ENCODE measurements around the gene CDC42BPA. TPM values are rescaled to one million over a fixed set of nuclear protein-coding genes. Genes with fewer than 3 reads are reported as not detected.
"Not testable (repeated sequence)": the region's sequence is repeated elsewhere in the genome, so short reads cannot be mapped to it uniquely, and the experiment has no call there.

CDC42BPA gene
- total RNA-seq, 1 donor from 2014 or later: 75.0 TPM

DNA sequence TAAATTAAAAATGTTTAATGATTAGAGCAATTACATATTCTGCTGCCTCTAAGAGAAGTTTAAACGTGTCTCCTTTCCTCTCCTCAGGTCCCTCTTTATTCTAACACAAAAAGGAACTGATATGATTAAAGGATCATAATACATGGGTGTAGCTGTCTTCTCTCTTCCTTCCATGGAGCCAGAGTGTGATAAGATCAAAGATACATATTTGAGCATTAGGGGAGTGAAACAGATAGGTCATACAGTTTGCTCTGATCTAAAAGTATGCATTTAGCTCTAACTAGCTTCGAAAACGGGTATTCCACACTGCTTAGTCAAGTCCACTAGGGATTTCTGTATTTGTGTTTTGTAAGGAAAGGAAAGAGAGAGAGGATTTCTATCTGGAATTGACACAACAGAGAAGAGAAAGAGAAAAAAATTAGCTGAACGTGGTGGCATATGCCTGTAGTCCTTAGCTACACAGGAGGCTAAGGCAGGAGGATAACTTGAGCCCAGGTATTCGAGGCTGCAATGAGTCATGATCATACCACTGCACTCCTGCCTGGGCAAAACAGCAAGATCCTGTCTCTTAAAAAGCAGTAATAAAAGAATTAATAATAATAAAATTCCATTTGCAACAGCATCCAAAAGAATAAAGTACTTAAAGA lies 63.1 kb downstream of the CDC42BPA start:
- no peak for DNase-seq

DNA sequence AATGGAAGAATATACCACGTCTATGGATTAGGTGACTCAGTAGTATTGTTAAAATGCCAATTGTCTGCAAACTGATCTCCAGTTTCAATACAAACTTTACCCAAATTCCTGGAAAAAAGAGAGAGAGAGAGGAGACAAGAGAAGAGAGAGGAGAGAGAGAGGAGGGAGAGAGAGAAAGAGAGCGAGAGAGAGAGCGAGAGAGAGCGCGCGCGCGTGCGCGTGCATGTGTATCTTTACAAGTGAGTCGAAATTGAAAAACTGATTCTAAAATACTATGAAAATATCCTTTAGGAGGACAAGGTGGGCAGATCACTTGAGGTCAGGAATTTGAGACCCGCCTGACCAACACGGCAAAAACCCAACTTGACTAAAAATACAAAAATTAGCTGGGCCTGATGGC lies 65.2 kb downstream of the CDC42BPA start:
- DNase-seq: no peak

DNA sequence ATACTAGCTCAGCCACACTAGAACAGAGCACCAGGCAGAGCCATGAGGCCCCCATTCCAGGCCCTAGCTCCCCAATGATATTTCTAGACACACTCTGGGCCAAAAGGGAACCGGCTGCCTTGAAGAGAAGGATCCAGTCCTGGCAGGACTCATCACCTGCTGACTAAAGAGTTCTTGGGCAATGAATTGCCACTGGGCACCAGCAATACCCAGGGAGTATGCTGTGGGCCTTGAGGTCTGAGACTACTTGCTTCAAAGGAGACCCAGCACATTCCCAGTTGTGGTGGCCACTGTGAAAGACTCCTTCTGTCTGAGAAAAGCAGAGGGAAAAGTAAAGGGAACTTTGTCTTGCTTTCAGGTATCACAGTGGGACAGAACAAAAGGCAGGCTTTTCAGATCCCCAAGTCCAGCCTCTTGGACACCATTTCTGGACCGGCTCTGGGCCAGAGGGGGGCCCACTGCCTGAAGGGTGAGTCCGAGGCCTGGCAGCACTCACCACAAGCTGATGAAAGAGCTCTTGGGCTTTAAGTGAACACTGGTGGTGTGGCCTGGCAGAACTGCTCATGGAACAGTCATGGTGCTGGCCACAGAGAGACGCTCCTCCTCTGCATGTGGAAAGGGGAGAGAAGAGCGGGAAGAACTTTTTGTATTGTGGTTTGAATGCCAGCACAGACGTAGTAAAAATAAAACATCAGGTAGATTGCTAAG lies 72.5 kb downstream of the CDC42BPA start:
- DNase-seq: no peak

DNA sequence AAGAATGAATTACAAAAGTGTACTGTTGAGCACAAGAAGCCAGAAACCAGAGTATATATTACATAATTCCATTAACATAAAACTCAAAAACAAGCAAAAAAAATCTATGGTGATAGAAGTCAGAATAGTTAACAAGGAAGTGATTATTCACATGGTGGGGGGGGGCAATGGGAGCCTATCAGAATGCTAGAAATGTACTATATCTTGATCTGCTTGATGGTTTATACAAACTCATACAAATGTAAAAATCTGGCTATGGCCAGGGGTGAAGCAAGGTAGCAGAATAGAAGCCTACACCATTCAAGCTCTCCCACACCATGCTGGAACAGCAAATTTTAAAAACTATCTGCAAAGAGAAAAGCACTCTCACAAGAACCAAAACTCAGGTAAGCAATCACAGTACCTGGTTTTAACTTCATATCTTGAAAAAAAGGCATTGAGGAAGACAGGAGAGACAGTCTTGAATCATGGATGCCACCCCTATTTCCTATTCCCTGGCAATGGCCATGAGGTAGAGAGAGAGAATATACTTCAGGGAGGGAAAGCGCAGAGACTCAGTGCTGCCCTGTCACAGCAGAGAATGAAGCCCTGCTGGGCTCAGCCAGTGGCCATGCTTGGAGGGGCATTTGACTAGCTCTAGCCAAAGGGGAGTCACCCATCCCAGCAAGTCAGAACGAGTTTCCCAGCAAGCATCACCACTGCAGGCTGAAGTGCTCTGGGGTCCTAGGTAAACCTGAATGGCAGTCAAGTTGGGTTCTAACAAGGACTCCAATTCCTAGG lies 73.8 kb downstream of the CDC42BPA start:
- DNase-seq: no peak

DNA sequence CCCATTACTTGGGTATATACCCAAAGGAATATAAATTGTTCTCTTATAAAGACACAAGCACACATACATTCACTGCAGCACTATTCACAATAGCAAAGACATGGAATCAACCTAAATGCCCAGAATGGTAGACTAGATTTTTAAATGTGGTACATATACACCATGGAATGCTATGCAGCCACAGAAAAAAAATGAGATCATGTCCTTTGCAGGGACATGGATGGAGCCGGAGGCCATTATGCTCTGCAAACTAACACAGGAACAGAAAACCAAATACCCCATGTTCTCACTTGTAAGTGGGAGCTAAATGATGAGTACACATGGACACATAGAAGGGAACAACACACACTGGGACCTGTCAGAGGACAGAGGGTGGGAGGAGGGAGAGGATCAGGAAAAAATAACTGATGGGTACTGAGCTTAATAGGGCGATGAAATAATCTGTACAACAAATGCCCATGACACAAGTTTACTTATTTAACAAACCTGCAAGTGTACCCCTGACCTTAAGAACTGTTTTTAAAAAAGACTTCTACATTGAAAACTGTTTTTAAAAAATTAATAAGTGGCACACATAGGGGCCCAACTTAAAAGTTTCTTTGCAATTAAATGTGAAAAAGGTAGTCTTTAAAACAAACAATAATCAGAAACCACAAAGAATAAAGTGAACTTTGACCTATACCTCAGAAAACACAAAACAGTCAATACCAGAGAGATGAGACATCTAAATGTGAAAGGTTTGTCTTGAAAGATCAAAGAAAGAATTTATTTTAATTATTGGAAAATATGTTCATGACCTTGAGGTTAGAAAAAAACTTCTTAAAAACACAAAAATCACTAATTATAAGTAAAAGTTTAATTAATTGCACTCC lies 75.2 kb downstream of the CDC42BPA start:
- no peak for DNase-seq

- DNase-seq: no peak
Measured at GRCh38 chr1:227240983-227241382, 77.3 kb downstream of the CDC42BPA start.

GRCh38 chr1:227234998-227235405 lies 83.3 kb downstream of the CDC42BPA start:
- peak; percentile 39 for DNase-seq

DNA sequence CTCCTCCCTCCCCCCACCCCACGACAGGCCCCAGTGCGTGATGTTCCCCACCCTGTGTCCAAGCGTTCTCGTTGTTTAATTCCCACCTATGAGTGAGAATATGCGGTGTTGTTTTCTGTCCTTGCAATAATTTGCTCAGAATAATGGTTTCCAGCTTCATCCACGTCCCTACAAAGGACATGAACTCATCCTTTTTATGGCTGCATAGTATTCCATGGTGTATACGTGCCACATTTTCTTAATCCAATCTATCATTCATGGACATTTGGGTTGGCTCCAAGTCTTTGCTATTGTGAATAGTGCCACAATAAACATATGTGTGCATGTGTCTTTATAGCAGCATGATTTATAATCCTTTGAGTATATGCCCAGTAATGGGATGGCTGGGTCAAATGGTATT lies 87.2 kb downstream of the CDC42BPA start:
- not testable (repeated sequence) for DNase-seq

- no peak for DNase-seq
Measured at GRCh38 chr1:227228201-227228600, 90.1 kb downstream of the CDC42BPA start.

DNA sequence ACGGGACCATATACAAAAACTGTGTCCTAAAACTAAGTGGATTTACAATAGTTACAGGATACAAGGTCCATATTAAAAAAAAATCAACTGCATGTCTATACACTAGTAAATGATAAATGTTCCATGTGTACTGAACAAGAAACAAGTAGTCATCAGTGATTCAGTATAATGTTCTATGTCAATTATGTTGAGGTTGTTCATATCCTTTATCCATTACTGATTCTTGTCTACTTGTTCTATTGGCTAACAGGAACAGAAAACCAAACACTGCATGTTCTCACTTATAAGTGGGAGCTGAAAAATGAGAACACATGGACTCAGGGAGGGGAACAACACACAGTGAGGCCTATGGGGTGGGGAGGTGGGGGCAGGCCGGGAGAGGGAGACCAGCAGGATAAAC lies 90.5 kb downstream of the CDC42BPA start:
- no peak for DNase-seq

DNA sequence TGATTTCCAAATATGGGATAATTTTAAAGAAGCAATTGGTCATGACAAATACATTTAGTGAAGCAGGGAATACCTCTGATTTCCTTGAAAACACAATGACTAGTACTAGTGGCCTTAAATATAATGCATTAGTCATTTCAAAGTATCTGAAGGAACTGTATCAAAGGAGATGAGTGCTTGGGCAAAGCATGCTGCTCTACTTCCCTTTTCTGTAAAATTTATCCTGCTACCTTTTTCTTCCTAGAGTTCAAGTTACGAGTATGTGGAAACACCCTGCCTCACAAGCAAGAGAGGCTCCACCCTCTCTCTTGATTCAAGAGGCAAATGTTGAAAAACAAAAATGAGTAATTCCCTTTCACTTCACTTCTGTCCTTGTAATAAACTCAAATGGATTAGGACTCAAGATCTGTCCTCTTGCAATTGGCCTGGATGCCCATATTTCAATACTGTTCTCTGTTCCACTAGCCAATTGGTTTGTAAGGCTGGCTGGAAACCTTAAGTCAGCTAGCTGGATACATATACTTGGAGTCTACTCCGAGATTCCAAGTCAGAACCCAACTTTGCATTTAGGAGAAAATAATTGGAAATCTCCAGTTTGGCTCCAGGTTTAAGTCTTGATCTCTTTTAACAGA lies 92.5 kb downstream of the CDC42BPA start:
- no peak for DNase-seq

GRCh38 chr1:227223171-227223806 lies 95.0 kb downstream of the CDC42BPA start:
- DNase-seq: no peak

- no peak for DNase-seq
Measured at GRCh38 chr1:227219715-227220292, 98.5 kb downstream of the CDC42BPA start.

- no peak for DNase-seq
Measured at GRCh38 chr1:227218870-227219573, 99.3 kb downstream of the CDC42BPA start.

DNA sequence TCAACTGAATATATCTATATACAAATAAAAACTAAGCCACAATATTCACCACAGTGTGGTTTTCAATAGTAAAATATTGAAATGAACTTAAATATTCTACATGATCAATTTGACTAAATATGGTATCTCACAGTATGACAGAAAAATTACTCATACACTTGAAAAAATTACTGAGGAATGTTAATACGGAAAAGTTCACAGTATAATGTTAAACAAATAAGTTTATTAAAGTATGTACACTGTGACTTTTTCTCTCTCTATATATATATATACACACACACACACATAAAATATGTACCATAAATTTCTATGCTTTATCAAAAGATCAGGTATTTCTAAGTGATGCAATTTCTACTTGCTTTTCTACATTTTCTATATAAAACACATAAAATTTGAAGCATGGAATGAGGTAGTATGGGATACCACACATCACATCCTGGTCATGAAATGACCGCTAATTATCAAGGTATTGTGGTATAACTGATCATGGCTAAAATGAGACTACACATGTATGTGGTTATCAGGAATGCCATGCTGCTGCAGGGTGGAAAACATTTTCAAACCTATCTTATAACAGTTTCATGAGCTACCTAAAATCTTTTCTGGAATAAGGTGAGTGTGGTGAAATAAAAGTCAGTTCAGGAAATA lies 102.3 kb downstream of the CDC42BPA start:
- no peak for DNase-seq

DNA sequence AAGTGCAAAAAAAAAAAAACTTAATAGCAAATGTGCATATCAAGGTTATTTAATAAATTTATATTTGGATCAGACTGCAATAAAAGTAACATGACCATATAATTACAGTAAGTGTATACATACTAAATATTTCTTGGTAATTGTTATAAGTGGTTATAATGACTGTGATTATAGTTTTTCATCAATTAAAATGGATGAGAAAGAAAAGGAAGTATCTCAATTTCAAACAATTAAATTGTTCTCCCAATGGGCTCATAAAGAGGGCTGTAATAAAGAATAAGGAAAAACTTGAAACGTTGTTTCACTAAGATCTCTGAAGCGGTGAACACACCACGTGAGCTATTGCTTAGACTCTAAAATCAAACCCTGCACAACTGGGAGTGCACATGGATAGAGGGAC lies 104.1 kb downstream of the CDC42BPA start:
- no peak for DNase-seq

GRCh38 chr1:227213426-227213825 lies 104.9 kb downstream of the CDC42BPA start:
- DNase-seq: no peak

DNA sequence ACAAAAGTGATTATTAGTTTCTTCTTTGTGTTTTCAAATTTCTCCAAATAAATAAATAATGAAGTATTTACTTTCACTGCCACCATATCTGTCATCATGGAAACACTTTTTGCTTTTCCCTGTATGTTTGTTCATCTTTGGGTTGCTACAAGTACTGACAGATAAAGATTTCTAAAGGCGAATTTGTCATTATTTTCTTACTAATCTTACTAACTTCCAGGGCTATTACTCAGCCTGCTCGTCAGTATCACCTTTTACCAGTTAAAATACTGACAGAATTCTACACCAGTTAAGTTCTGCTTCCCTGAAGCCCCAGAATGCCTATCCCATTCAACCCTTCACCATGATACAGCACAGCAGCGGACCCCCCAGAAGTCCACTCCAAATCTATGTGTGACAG lies 106.1 kb downstream of the CDC42BPA start:
- DNase-seq: no peak

DNA sequence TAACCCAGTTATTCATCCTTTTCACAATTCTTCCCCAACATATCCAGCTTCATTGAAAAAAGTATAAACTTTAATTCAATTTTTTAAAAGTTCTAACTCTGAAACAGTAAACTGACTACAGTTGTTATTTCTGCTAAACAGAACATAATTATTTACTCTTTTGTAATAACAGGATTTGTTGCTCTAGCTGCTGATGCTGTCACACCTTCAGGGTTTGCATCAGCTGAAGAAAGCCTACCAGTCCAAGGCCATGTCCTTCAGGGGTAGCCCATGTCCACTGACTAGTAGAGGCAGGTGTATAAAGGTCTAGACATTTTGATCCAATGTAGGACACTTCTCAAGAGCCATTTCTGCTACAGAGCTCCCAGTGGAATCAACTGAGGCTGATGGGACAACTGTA lies 107.7 kb downstream of the CDC42BPA start:
- DNase-seq: no peak

- no peak for DNase-seq
Measured at GRCh38 chr1:227197064-227197463, 121.2 kb downstream of the CDC42BPA start.

All from tongue (tissue), 2 donors.